Hematopoietic multipotent progenitor cell treated with erythropoietin and hydrocortisone succinate and interleukin-3 and kit ligand, for 8 days (in vitro differentiated cells): ENCODE measurements around the gene USP36.

Experiments used
- DNase-seq: peaks from one replicate; pipeline ENCODE4 v3.0.0-alpha.2; 2015

Gene USP36

GRCh38 chr17:78808163-78808562 lies 32.5 kb downstream of the USP36 start:
- no peak for DNase-seq

GRCh38 chr17:78806451-78806850 lies 34.2 kb downstream of the USP36 start:
- no peak for DNase-seq

GRCh38 chr17:78805301-78805700 lies 35.3 kb downstream of the USP36 start:
- DNase-seq = no peak

- no peak for DNase-seq
Measured at GRCh38 chr17:78804777-78805176, 35.8 kb downstream of the USP36 start.

GRCh38 chr17:78803186-78803845 lies 37.3 kb downstream of the USP36 start:
- DNase-seq = no peak

GRCh38 chr17:78802459-78802858 lies 38.2 kb downstream of the USP36 start:
- no peak for DNase-seq

GRCh38 chr17:78802008-78802407 lies 38.6 kb downstream of the USP36 start:
- DNase-seq = no peak

GRCh38 chr17:78800132-78800931 lies 40.3 kb downstream of the USP36 start:
- DNase-seq = no peak

GRCh38 chr17:78798695-78799559 lies 41.7 kb downstream of the USP36 start:
- DNase-seq = peak; percentile 63

GRCh38 chr17:78797691-78798585 lies 42.7 kb downstream of the USP36 start:
- no peak for DNase-seq

- no peak for DNase-seq
Measured at GRCh38 chr17:78797213-78797612, 43.4 kb downstream of the USP36 start.

GRCh38 chr17:78796517-78796900 lies 44.1 kb downstream of the USP36 start:
- DNase-seq = no peak

GRCh38 chr17:78795861-78796516 lies 44.6 kb downstream of the USP36 start:
- DNase-seq = peak; percentile 77

GRCh38 chr17:78794864-78795640 lies 45.6 kb downstream of the USP36 start:
- peak; percentile 46 for DNase-seq

GRCh38 chr17:78794399-78794798 lies 46.2 kb downstream of the USP36 start:
- DNase-seq = no peak

GRCh38 chr17:78793968-78794367 lies 46.6 kb downstream of the USP36 start:
- DNase-seq = no peak

GRCh38 chr17:78793415-78793814 lies 47.2 kb downstream of the USP36 start:
- DNase-seq = no peak

- no peak for DNase-seq
Measured at GRCh38 chr17:78791840-78792709, 48.5 kb downstream of the USP36 start.

GRCh38 chr17:78790552-78790951 lies 50.1 kb downstream of the USP36 start:
- DNase-seq = no peak

- DNase-seq = peak; percentile 91
Measured at GRCh38 chr17:78789663-78790181, 50.9 kb downstream of the USP36 start.
